ENCODE data around the gene LHFPL3.

Gene LHFPL3

GRCh38 chr7:104838537-104839299 is 510.3 kb downstream of the LHFPL3 start:
- Histone ChIP-seq H3K4me3 (ENCODE audit: low read depth, low read length) (no peak overlapping the region), H3K27ac (no peak overlapping the region), H3K36me3 (replicated peaks) (no peaks in the 10 kb centered on the region), H3K27me3 (replicated peaks) (no peaks in the 10 kb centered on the region)
- no peak for DNase-seq
- in situ Hi-C loops (cut with HindIII; ENCODE audit: low pct_ligation_motif_present, low sequenced_read_pairs), result no loop called here
- TF ChIP-seq CTCF (IDR thresholded peaks at IDR 0.05; ENCODE audit: low read depth, low read length, missing control alignments), result no peak

- DNase-seq, result no peak
- Histone ChIP-seq H3K4me3 (ENCODE audit: low read depth, low read length) (no peak overlapping the region), H3K27me3 (replicated peaks) (no peaks in the 10 kb centered on the region), H3K36me3 (replicated peaks) (no peaks in the 10 kb centered on the region), H3K27ac (no peak overlapping the region)
- in situ Hi-C loops (cut with HindIII; ENCODE audit: low pct_ligation_motif_present, low sequenced_read_pairs), result no loop called here
- TF ChIP-seq CTCF (IDR thresholded peaks at IDR 0.05; ENCODE audit: low read depth, low read length, missing control alignments), result no peak
These were observed 511.4 kb downstream of the LHFPL3 start for GRCh38 chr7:104839842-104840241.

- H3K27ac ChIP-seq, result no peak overlapping the region
- H3K4me3 ChIP-seq (ENCODE audit: low read depth, low read length), result no peak overlapping the region
- H3K27me3 ChIP-seq (replicated peaks), result no peaks in the 10 kb centered on the region
- no peaks in the 10 kb centered on the region for H3K36me3 ChIP-seq (replicated peaks)
- TF ChIP-seq CTCF (IDR thresholded peaks at IDR 0.05; ENCODE audit: low read depth, low read length, missing control alignments), result no peak
- in situ Hi-C loops (cut with HindIII; ENCODE audit: low pct_ligation_motif_present, low sequenced_read_pairs), result no loop called here
- no peak for DNase-seq
These were observed 513.4 kb downstream of the LHFPL3 start for GRCh38 chr7:104841798-104842197.

- TF ChIP-seq CTCF (IDR thresholded peaks at IDR 0.05; ENCODE audit: low read depth, low read length, missing control alignments), result no peak
- Histone ChIP-seq H3K27ac (no peak overlapping the region), H3K36me3 (replicated peaks) (no peaks in the 10 kb centered on the region), H3K4me3 (ENCODE audit: low read depth, low read length) (no peak overlapping the region), H3K27me3 (replicated peaks) (no peaks in the 10 kb centered on the region)
- no peak for DNase-seq
- in situ Hi-C loops (cut with HindIII; ENCODE audit: low pct_ligation_motif_present, low sequenced_read_pairs), result no loop called here
These were observed 514.8 kb downstream of the LHFPL3 start for GRCh38 chr7:104843198-104843597.

- Histone ChIP-seq H3K27me3 (replicated peaks) (no peaks in the 10 kb centered on the region), H3K27ac (no peak overlapping the region), H3K36me3 (replicated peaks) (no peaks in the 10 kb centered on the region), H3K4me3 (ENCODE audit: low read depth, low read length) (no peak overlapping the region)
- in situ Hi-C loops (cut with HindIII; ENCODE audit: low pct_ligation_motif_present, low sequenced_read_pairs), result no loop called here
- no peak for DNase-seq
- TF ChIP-seq CTCF (IDR thresholded peaks at IDR 0.05; ENCODE audit: low read depth, low read length, missing control alignments), result no peak
These were observed 517.2 kb downstream of the LHFPL3 start for GRCh38 chr7:104845557-104845956.

- DNase-seq, result no peak
- Histone ChIP-seq H3K36me3 (replicated peaks) (no peaks in the 10 kb centered on the region), H3K27ac (no peak overlapping the region), H3K4me3 (ENCODE audit: low read depth, low read length) (no peak overlapping the region), H3K27me3 (replicated peaks) (no peaks in the 10 kb centered on the region)
- TF ChIP-seq CTCF (IDR thresholded peaks at IDR 0.05; ENCODE audit: low read depth, low read length, missing control alignments), result no peak
- in situ Hi-C loops (cut with HindIII; ENCODE audit: low pct_ligation_motif_present, low sequenced_read_pairs), result no loop called here
These were observed 518.3 kb downstream of the LHFPL3 start for GRCh38 chr7:104846731-104847130.

All from brain microvascular endothelial cell (primary cell).